Common myeloid progenitor, CD34-positive (primary cell): ENCODE measurements around the gene INA.
"Not testable (repeated sequence)": the region's sequence is repeated elsewhere in the genome, so short reads cannot be mapped to it uniquely, and the experiment has no call there.

Source experiments
- CTCF ChIA-PET: fragments of 350-600 bp; sonication (Branson Sonifier 250); formaldehyde crosslinking; loops from one replicate; lab custom pipeline; 2021; ENCODE audit warnings: antibody characterized with exemption; lab: Charles Lee
- POLR2A ChIA-PET: fragments of 350-600 bp; sonication (Branson Sonifier 250); formaldehyde crosslinking; loops from one replicate; lab custom pipeline; 2021; ENCODE audit warnings: antibody characterized with exemption; lab: Charles Lee
- DNase-seq, 3 donors: peaks; one replicate each; pipeline versions ENCODE4 v3.0.0 to v3.0.0-alpha.2; 2013
- H3K27ac ChIP-seq, 2 experiments: 1 replicate in 1 of 2; 2 replicates in 1 of 2; pipeline ENCODE4 v1.7.0; 2013; ENCODE audit warnings: inconsistent platforms in 2 of 2, low read length in 2 of 2, mild to moderate bottlenecking in 2 of 2, low read depth in 1 of 2, moderate library complexity in 1 of 2; ENCODE audit not compliant: severe bottlenecking in 2 of 2, insufficient read depth in 1 of 2, poor library complexity in 1 of 2
- H3K27me3 ChIP-seq, 5 experiments: replicated peaks in 2 of 5; 1 replicate in 3 of 5; 2 replicates in 2 of 5; pipeline versions ENCODE4 v1.6.1 to v1.7.0; 2013; ENCODE audit warnings: low read length in 4 of 5, mild to moderate bottlenecking in 2 of 5, moderate library complexity in 2 of 5, inconsistent platforms in 1 of 5; ENCODE audit not compliant: insufficient read depth in 5 of 5, control insufficient read depth in 4 of 5
- H3K36me3 ChIP-seq, 4 experiments: 1 replicate in 2 of 4; 2 replicates in 2 of 4; pipeline versions ENCODE4 v1.6.1 to v1.7.0; 2013; ENCODE audit warnings: low read length in 3 of 4, control low read depth in 1 of 4, mild to moderate bottlenecking in 1 of 4; ENCODE audit not compliant: control insufficient read depth in 4 of 4, insufficient read depth in 4 of 4
- H3K4me1 ChIP-seq, 4 experiments: 1 replicate in 3 of 4; 2 replicates in 1 of 4; pipeline versions ENCODE4 v1.6.1 to v1.7.1; 2013; ENCODE audit warnings: low read length in 3 of 4, mild to moderate bottlenecking in 3 of 4, control low read depth in 1 of 4, inconsistent platforms in 1 of 4, moderate library complexity in 1 of 4; ENCODE audit not compliant: control insufficient read depth in 4 of 4, insufficient read depth in 4 of 4; ENCODE audit errors: control extremely low read depth in 1 of 4
- H3K4me3 ChIP-seq, 7 experiments: 1 replicate in 4 of 7; 2 replicates in 3 of 7; pipeline versions ENCODE4 v1.5.1 to v1.7.0; 2013; ENCODE audit warnings: mild to moderate bottlenecking in 7 of 7, low read length in 6 of 7, moderate library complexity in 6 of 7, inconsistent platforms in 2 of 7, low read depth in 2 of 7, control low read depth in 1 of 7; ENCODE audit not compliant: insufficient read depth in 4 of 7, control insufficient read depth in 1 of 7; ENCODE audit errors: extremely low read depth in 1 of 7
- H3K9me3 ChIP-seq, 5 experiments: 1 replicate in 4 of 5; 2 replicates in 1 of 5; pipeline versions ENCODE4 v1.6.1 to v1.7.1; 2013; ENCODE audit warnings: low read length in 4 of 5, mild to moderate bottlenecking in 2 of 5, inconsistent platforms in 1 of 5, low read depth in 1 of 5, moderate library complexity in 1 of 5; ENCODE audit not compliant: control insufficient read depth in 4 of 5, insufficient read depth in 2 of 5; ENCODE audit errors: control extremely low read depth in 1 of 5
- WGBS: methylation state at CpG from one replicate; pipeline ENCODE4 v1.1.5; 2013; ENCODE audit not compliant: insufficient coverage; 5-methylcytosine and 5-hydroxymethylcytosine counted together

INA gene

DNA sequence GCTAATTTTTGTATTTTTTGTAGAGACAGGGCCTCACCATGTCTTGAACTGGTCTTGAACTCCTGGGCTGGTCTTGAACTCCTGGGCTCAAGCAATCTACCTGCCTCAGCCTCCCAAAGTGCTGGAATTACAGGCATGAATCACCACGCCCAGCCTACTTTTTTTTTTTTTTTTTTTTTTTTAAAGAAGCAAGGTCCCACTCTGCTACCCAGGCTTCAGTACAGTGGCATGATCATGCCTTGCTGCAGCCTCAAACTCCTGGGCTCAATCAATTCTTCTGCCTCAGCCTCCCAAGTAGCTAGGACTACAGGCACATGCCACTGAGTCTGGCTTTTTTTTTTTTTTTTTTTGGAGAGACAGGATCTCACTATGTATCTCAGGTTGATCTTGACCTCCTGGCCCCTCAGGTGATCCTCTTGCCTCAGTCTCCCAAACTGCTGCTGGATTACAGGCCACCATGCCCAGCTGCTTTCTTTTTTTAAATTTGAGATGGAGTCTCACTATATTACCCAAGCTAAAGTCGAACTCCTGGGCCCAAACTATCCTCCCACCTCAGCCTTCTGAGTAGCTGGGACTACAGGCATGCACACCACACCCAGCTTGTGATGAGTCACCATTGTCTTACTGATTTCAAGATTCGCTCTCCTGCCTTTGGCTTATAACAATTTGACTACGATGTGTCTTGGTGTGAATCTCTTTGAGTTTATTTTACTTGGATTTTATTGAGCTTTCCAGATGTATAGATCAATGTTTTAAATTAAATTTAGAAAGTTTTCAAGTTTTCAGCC lies 22.2 kb upstream of the INA start:
- Histone ChIP-seq H3K36me3 (no peaks in the 10 kb centered on the region), H3K27ac (no peak overlapping the region), H3K4me1 (no peaks in the 10 kb centered on the region), H3K27me3 (no peaks in the 10 kb centered on the region), H3K4me3 (no peak overlapping the region), H3K9me3 (peaks cover 0 to 2% (median 0%) of the 10 kb centered on the region in 5 experiments)
- ChIA-PET POLR2A (interaction anchor here (0.6 kb wide), 1 partner anchor 22 kb away, joined by 3 read pairs; no protein-coding TSS in a partner anchor), CTCF (interaction anchor here (0.9 kb wide), 2 partner anchors 26 to 412 kb away, joined by 3 read pairs; no protein-coding TSS in a partner anchor)
- 100% methylated on average over 1 of the region's 4 CpGs for WGBS
- no peak for DNase-seq

GRCh38 chr10:103256613-103257012 lies 20.3 kb upstream of the INA start:
- Histone ChIP-seq H3K27ac (no peak overlapping the region), H3K9me3 (peaks cover 0 to 6% (median 2%) of the 10 kb centered on the region in 5 experiments), H3K27me3 (no peaks in the 10 kb centered on the region), H3K4me3 (no peak overlapping the region), H3K4me1 (no peaks in the 10 kb centered on the region), H3K36me3 (no peaks in the 10 kb centered on the region)
- CTCF ChIA-PET = no interaction called here
- no CpG with 5 or more reads among the region's 1 CpG for WGBS
- DNase-seq = no peak
- POLR2A ChIA-PET = no interaction called here

GRCh38 chr10:103257812-103258211 lies 19.1 kb upstream of the INA start:
- POLR2A ChIA-PET = no interaction called here
- Histone ChIP-seq H3K9me3 (peaks cover 0 to 6% (median 2%) of the 10 kb centered on the region in 5 experiments), H3K36me3 (no peaks in the 10 kb centered on the region), H3K27me3 (no peaks in the 10 kb centered on the region), H3K27ac (no peak overlapping the region), H3K4me1 (no peaks in the 10 kb centered on the region), H3K4me3 (no peak overlapping the region)
- DNase-seq = no peak
- CTCF ChIA-PET = no interaction called here

DNA sequence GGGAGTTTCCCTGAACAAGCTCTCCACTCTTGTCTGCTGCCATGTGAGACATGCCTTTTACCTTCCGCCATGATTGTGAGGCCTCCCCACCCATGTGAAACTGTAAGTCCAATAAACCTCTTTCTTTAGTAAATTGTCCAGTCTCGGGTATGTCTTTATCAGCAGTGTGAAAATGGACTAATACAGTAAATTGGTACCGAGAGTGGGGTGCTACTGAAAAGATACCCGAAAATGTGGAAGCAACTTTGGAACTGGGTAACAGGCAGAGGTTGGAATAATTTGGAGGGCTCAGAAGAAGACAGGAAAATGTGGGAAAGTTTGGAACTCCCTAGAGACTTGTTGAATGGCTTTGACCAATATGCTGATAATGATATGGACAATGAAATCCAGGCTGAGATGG lies 18.0 kb upstream of the INA start:
- POLR2A ChIA-PET = not testable (repeated sequence)

GRCh38 chr10:103259989-103260388 lies 16.9 kb upstream of the INA start:
- H3K4me3 ChIP-seq = no peak overlapping the region
- H3K36me3 ChIP-seq = no peaks in the 10 kb centered on the region
- peaks cover 0 to 6% (median 2%) of the 10 kb centered on the region in 5 experiments for H3K9me3 ChIP-seq
- POLR2A ChIA-PET = interaction anchor here (0.6 kb wide), 1 partner anchor 58 kb away, joined by 3 read pairs; no protein-coding TSS in a partner anchor
- no peak overlapping the region for H3K27ac ChIP-seq
- H3K4me1 ChIP-seq = no peaks in the 10 kb centered on the region
- DNase-seq = no peak
- peaks cover 0 to 7% (median 0%) of the 10 kb centered on the region in 5 experiments for H3K27me3 ChIP-seq
- 96% methylated on average over 5 of the region's 5 CpGs for WGBS
- CTCF ChIA-PET = no interaction called here

More for the DNA sequence above, 18.0 kb upstream of the INA start:
- DNase-seq, H3K27me3 ChIP-seq, H3K36me3 ChIP-seq, H3K27ac ChIP-seq, H3K4me3 ChIP-seq, H3K4me1 ChIP-seq, H3K9me3 ChIP-seq: not testable (repeated sequence)
- WGBS = 100% methylated on average over 4 of the region's 4 CpGs
- CTCF ChIA-PET = interaction anchor here (0.6 kb wide), 1 partner anchor 15 kb away, joined by 4 read pairs; no protein-coding TSS in a partner anchor

GRCh38 chr10:103262229-103262628 lies 14.7 kb upstream of the INA start:
- POLR2A ChIA-PET = no interaction called here
- no peak for DNase-seq
- CTCF ChIA-PET = no interaction called here

DNA sequence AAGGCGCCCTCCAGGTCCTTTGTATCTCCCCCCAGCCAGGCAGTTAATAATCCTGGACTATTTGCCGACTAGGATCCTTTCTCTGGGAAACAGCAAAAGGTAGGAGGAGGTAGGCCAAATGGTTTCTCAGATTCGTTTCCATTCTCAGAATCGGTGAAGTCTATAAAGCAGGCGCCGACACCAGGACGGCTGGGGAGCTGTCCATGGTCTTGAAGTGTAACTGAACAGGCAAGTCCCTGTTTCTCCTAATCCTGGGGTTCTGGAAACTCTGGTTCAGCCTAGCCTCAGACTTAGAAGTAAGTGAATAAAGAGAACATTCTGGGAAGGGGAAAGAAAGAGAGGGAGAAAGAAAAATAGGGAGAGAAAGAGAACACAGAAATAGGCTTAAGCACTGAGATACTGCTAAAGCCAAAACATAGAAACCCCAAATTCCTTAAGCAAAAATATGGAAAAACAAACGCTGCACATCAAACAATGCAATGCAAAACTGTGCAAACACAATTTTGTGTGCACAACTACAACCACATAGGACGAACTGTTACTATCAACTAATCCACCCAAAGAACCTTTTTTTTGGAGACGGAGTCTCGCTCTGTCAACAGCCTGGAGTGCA lies 11.1 kb upstream of the INA start:
- H3K36me3 ChIP-seq = no peaks in the 10 kb centered on the region
- no peak overlapping the region for H3K4me3 ChIP-seq
- H3K9me3 ChIP-seq = no peaks in the 10 kb centered on the region
- ChIA-PET POLR2A (no interaction called here), CTCF (interaction anchor here (2.5 kb wide), 1 partner anchor 12 kb away, joined by 7 read pairs; no protein-coding TSS in a partner anchor)
- H3K27ac ChIP-seq = no peak overlapping the region
- 37% methylated on average over 10 of the region's 11 CpGs for WGBS
- peaks cover 0 to 22% (median 2%) of the 10 kb centered on the region in 5 experiments for H3K27me3 ChIP-seq
- H3K4me1 ChIP-seq = no peaks in the 10 kb centered on the region
- peak; percentile 69 to 88 (median 84) for DNase-seq

More at GRCh38 chr10:103262229-103262628, 14.7 kb upstream of the INA start:
- H3K27ac ChIP-seq = no peak overlapping the region
- 88% methylated on average over 2 of the region's 3 CpGs for WGBS
- H3K9me3 ChIP-seq = peaks cover 0 to 6% (median 2%) of the 10 kb centered on the region in 5 experiments
- no peaks in the 10 kb centered on the region for H3K4me1 ChIP-seq
- no peak overlapping the region for H3K4me3 ChIP-seq
- H3K36me3 ChIP-seq = no peaks in the 10 kb centered on the region
- H3K27me3 ChIP-seq = peaks cover 0 to 18% (median 2%) of the 10 kb centered on the region in 5 experiments
